CD4-positive, alpha-beta T cell (primary cell): ENCODE measurements around the gene ITGB3. TPM values are rescaled to one million over a fixed set of nuclear protein-coding genes. Genes with fewer than 3 reads are reported as not detected.
"Not testable (repeated sequence)": the region's sequence is repeated elsewhere in the genome, so short reads cannot be mapped to it uniquely, and the experiment has no call there.

ENCODE experiments used
- ATAC-seq: fragments of 200-7000 bp; cut with Tn5 transposase; one replicate; pipeline ENCODE4 v1.10.0; 2022; ENCODE audit warnings: mild to moderate bottlenecking; ENCODE audit not compliant: poor library complexity
- CTCF ChIA-PET: fragments of 350-600 bp; sonication (Branson Sonifier 250); formaldehyde crosslinking; loops from one replicate; lab custom pipeline; 2021; ENCODE audit warnings: antibody characterized with exemption, inconsistent platforms; lab: Charles Lee
- POLR2A ChIA-PET: fragments of 350-600 bp; sonication (Branson Sonifier 250); formaldehyde crosslinking; loops from one replicate; lab custom pipeline; 2021; ENCODE audit warnings: antibody characterized with exemption, inconsistent platforms; lab: Charles Lee
- DNase-seq, 14 experiments: peaks; one replicate each; pipeline ENCODE4 v3.0.0-alpha.2; 2013 to 2020; ENCODE audit warnings: mixed read lengths in 2 of 14
- H3K27ac ChIP-seq, 2 donors: one replicate each; pipeline versions ENCODE4 v1.5.1 to v1.7.0; 2013; ENCODE audit warnings: low read length in 2 of 2, low read depth in 1 of 2, mild to moderate bottlenecking in 1 of 2
- H3K27me3 ChIP-seq, 2 experiments: 1 replicate in 1 of 2; 2 replicates in 1 of 2; pipeline versions ENCODE4 v1.6.1 to v1.7.0; 2013; ENCODE audit warnings: low read length in 2 of 2, control low read depth in 1 of 2, mild to moderate bottlenecking in 1 of 2, moderate library complexity in 1 of 2; ENCODE audit not compliant: insufficient read depth in 2 of 2, control insufficient read depth in 1 of 2
- H3K36me3 ChIP-seq: one replicate; pipeline ENCODE4 v1.6.1; 2013; ENCODE audit warnings: low read length, control low read depth; ENCODE audit not compliant: insufficient read depth
- H3K4me1 ChIP-seq: one replicate; pipeline ENCODE4 v1.6.1; 2013; ENCODE audit warnings: low read length, control low read depth; ENCODE audit not compliant: insufficient read depth
- H3K4me3 ChIP-seq: one replicate; pipeline ENCODE4 v1.5.1; 2013; ENCODE audit warnings: mild to moderate bottlenecking, low read length, moderate library complexity
- H3K9me3 ChIP-seq, 2 experiments: 1 replicate in 1 of 2; 2 replicates in 1 of 2; pipeline versions ENCODE4 v1.6.1 to v1.7.0; 2013; ENCODE audit warnings: low read length in 2 of 2, mild to moderate bottlenecking in 2 of 2, control low read depth in 1 of 2, moderate library complexity in 1 of 2; ENCODE audit not compliant: control insufficient read depth in 1 of 2, insufficient read depth in 1 of 2
- H3K27ac Mint-ChIP-seq: one replicate; pipeline ENCODE4 v1.8.0; 2020; ENCODE audit warnings: mixed read lengths
- H3K27me3 Mint-ChIP-seq: one replicate; pipeline ENCODE4 v1.8.0; 2021; ENCODE audit warnings: mixed read lengths
- H3K36me3 Mint-ChIP-seq: one replicate; pipeline ENCODE4 v1.8.0; 2021; ENCODE audit warnings: low read depth, mixed read lengths
- H3K4me1 Mint-ChIP-seq: one replicate; pipeline ENCODE4 v1.8.0; 2021; ENCODE audit warnings: low read depth, mixed read lengths
- H3K4me3 Mint-ChIP-seq: one replicate; pipeline ENCODE4 v1.8.0; 2020; ENCODE audit warnings: mild to moderate bottlenecking, mixed read lengths
- H3K9me3 Mint-ChIP-seq: one replicate; pipeline ENCODE4 v1.8.0; 2020; ENCODE audit warnings: mixed read lengths
- intact Hi-C, 2 experiments: fragments of 100-400 bp; cut with DNase I in 1 of 2; cut with micrococcal nuclease in 1 of 2; formaldehyde crosslinking; loops; one replicate each; pipeline versions ENCODE4 v1.15.1 to v1.9.0; 2023 to 2025; cut with DNase I, micrococcal nuclease
- total RNA-seq, 174 experiments: library from RNA in 2 of 174; stranded (reverse) in 2 of 174; gene quantifications; one replicate each; pipeline ENCODE4 v1.2.3 and lab custom pipeline; 2021 to 2026
- TF ChIP-seq, protein P1 (sequence below): fragments of 200-600 bp; IDR thresholded peaks from one replicate; pipeline ENCODE4 v1.8.0; 2022; ENCODE audit warnings: antibody characterized with exemption, mild to moderate bottlenecking

ITGB3 gene
- total RNA-seq, 2 experiments from 2014 or later: 0.05 TPM; not detected in 1

DNA sequence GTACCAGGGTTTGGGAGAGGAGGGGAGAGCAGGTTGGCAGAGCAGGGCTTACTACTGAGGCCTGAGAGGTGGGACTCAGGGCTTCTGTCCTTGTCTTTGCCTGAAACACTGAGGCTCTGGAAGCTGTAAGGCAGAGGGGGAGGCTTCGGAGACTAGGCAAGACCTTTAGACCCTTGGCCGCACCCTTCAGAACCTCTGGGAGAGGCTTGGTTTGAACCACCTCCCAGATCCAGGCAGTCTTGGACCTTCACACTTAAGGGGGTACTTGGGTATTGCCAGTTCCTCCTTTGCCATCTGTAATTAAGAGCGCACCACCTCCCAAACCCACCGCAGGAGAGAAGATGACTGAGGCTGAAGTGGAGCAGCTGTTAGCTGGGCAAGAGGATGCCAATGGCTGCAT lies 31.6 kb upstream of the ITGB3 start:
- Mint-ChIP-seq H3K27me3 (no peaks in the 10 kb centered on the region), H3K4me3 (no peak overlapping the region), H3K27ac (no peak overlapping the region), H3K36me3 (no peaks in the 10 kb centered on the region), H3K4me1 (peaks cover 33% of the 10 kb centered on the region), H3K9me3 (no peaks in the 10 kb centered on the region)
- CTCF ChIA-PET: no interaction called here
- TF ChIP-seq, protein P1, sequence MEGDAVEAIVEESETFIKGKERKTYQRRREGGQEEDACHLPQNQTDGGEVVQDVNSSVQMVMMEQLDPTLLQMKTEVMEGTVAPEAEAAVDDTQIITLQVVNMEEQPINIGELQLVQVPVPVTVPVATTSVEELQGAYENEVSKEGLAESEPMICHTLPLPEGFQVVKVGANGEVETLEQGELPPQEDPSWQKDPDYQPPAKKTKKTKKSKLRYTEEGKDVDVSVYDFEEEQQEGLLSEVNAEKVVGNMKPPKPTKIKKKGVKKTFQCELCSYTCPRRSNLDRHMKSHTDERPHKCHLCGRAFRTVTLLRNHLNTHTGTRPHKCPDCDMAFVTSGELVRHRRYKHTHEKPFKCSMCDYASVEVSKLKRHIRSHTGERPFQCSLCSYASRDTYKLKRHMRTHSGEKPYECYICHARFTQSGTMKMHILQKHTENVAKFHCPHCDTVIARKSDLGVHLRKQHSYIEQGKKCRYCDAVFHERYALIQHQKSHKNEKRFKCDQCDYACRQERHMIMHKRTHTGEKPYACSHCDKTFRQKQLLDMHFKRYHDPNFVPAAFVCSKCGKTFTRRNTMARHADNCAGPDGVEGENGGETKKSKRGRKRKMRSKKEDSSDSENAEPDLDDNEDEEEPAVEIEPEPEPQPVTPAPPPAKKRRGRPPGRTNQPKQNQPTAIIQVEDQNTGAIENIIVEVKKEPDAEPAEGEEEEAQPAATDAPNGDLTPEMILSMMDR: no peak
- no peaks in the 10 kb centered on the region for H3K36me3 ChIP-seq
- H3K9me3 ChIP-seq: no peaks in the 10 kb centered on the region
- DNase-seq (no peak), ATAC-seq (no peak)
- intact Hi-C loops: no loop called here
- POLR2A ChIA-PET: no interaction called here
- H3K27ac ChIP-seq: no peak overlapping the region
- H3K4me3 ChIP-seq: no peak overlapping the region
- H3K27me3 ChIP-seq: no peaks in the 10 kb centered on the region
- H3K4me1 ChIP-seq: peaks cover 45% of the 10 kb centered on the region

DNA sequence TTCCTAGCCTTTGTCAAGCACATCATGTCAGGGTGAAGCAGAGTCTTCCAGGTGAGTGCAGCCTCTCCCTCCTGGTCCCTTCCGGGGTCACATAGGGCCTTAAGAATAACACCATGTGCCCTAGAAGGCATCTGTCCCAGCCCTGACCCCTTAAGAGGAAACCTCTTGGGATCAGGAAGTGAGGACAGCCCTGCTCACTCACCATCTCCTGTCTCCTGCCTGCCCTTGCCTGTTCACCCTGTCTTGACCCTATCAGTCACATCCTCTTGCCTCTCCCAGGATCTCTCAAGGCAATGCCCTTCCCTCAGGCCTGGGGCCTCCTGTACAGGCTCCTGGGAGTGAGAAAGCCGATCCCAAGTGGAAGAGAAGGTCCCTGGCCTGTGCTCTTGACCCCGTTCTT lies 30.6 kb upstream of the ITGB3 start:
- H3K36me3 Mint-ChIP-seq: no peaks in the 10 kb centered on the region
- H3K27ac Mint-ChIP-seq: no peak overlapping the region
- TF ChIP-seq, protein P1: no peak
- H3K9me3 ChIP-seq: no peaks in the 10 kb centered on the region
- no peak overlapping the region for H3K27ac ChIP-seq
- no peak overlapping the region for H3K4me3 Mint-ChIP-seq
- no peaks in the 10 kb centered on the region for H3K36me3 ChIP-seq
- H3K9me3 Mint-ChIP-seq: no peaks in the 10 kb centered on the region
- H3K27me3 ChIP-seq: no peaks in the 10 kb centered on the region
- no peak for ATAC-seq
- no peak for DNase-seq
- peaks cover 35% of the 10 kb centered on the region for H3K4me1 ChIP-seq
- no peak overlapping the region for H3K4me3 ChIP-seq
- H3K4me1 Mint-ChIP-seq: peaks cover 26% of the 10 kb centered on the region
- ChIA-PET CTCF (no interaction called here), POLR2A (no interaction called here)
- intact Hi-C loops: no loop called here
- H3K27me3 Mint-ChIP-seq: no peaks in the 10 kb centered on the region

DNA sequence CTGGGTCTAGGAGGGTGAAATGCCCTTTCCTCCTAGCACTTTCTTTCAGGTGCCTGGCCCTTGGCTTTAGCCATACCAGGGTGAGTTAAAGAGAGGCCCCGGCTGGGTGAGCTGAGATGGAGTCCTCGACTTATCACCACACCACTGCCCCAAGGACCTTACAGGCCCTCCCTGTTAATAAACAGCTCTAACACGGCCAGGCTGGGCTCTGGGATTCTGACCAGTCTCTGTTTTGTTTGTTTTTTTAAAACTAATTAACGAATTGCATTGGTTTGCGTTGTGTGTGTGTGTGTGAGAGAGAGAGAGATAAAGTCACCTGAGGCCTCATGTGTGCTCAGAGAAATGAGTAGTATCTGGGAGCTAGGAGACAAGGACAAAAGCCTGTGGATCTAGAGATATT lies 30.2 kb upstream of the ITGB3 start:
- CTCF ChIA-PET: no interaction called here
- TF ChIP-seq, protein P1: no peak
- no peaks in the 10 kb centered on the region for H3K36me3 Mint-ChIP-seq
- H3K4me3 Mint-ChIP-seq: no peak overlapping the region
- H3K4me1 Mint-ChIP-seq: peaks cover 22% of the 10 kb centered on the region
- no peaks in the 10 kb centered on the region for H3K9me3 Mint-ChIP-seq
- Histone ChIP-seq H3K36me3 (no peaks in the 10 kb centered on the region), H3K4me3 (no peak overlapping the region), H3K27ac (no peak overlapping the region), H3K27me3 (no peaks in the 10 kb centered on the region), H3K4me1 (peaks cover 31% of the 10 kb centered on the region), H3K9me3 (no peaks in the 10 kb centered on the region)
- ATAC-seq (no peak), DNase-seq (no peak)
- no peak overlapping the region for H3K27ac Mint-ChIP-seq
- no peaks in the 10 kb centered on the region for H3K27me3 Mint-ChIP-seq
- POLR2A ChIA-PET: no interaction called here
- intact Hi-C loops: no loop called here

DNA sequence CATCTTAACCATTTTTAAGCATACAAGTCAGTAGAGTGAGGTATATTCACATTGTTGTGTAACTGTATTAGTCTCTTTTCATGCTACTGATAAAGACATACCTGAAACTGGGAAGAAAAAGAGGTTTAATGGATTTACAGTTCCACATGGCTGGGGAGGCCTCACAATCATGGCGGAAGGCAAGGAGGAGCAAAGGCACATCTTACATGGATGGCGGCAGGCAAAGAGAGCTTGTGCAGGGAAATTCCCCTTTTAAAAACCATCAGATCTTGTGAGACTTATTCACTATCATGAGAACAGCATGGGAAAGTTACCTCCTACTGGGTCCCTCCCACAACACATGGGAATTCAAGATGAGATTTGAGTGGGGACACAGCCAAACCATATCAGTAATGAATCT lies 29.6 kb upstream of the ITGB3 start:
- H3K36me3 ChIP-seq, intact Hi-C loops, ATAC-seq, H3K27ac Mint-ChIP-seq, H3K36me3 Mint-ChIP-seq, H3K4me3 Mint-ChIP-seq, H3K9me3 ChIP-seq, DNase-seq, H3K4me3 ChIP-seq, H3K9me3 Mint-ChIP-seq, H3K27me3 ChIP-seq, POLR2A ChIA-PET, CTCF ChIA-PET, H3K27ac ChIP-seq, H3K27me3 Mint-ChIP-seq: not testable (repeated sequence)
- H3K4me1 Mint-ChIP-seq: peaks cover 16% of the 10 kb centered on the region
- peaks cover 25% of the 10 kb centered on the region for H3K4me1 ChIP-seq
